WERI-Rb-1 (cell line): ENCODE results near the gene ALPK1.

Experiments
- DNase-seq: peaks from one replicate; pipeline ENCODE4 v3.0.0-alpha.2; 2020
- H3K27ac ChIP-seq: fragments of 250-450 bp; sonication (Bioruptor Pico); 2 replicates; pipeline ENCODE4 v1.5.1; 2020; ENCODE audit warnings: mild to moderate bottlenecking, moderate library complexity
- H3K27me3 ChIP-seq: fragments of 250-450 bp; sonication (Bioruptor Pico); 2 replicates; pipeline ENCODE4 v1.5.1; 2021; ENCODE audit warnings: mild to moderate bottlenecking, low read depth, moderate library complexity; ENCODE audit not compliant: insufficient read depth, severe bottlenecking
- H3K36me3 ChIP-seq: fragments of 250-450 bp; sonication (Bioruptor Pico); 2 replicates; pipeline ENCODE4 v1.5.1; 2020; ENCODE audit warnings: mild to moderate bottlenecking, moderate library complexity
- H3K4me3 ChIP-seq: 2 replicates; pipeline ENCODE4 v1.5.1; 2011; ENCODE audit warnings: low read depth, mild to moderate bottlenecking, control low read depth, low read length
- H3K9me3 ChIP-seq: fragments of 250-450 bp; sonication (Bioruptor Pico); 2 replicates; pipeline ENCODE4 v1.5.1; 2021; ENCODE audit warnings: mild to moderate bottlenecking, moderate library complexity; ENCODE audit not compliant: severe bottlenecking
- TF ChIP-seq, protein P1 (sequence below): IDR thresholded peaks from 2 replicates; pipeline ENCODE4 v1.5.1; 2011; ENCODE audit warnings: low read depth, mild to moderate bottlenecking, control low read depth, inconsistent platforms, low read length

ALPK1 gene

DNA sequence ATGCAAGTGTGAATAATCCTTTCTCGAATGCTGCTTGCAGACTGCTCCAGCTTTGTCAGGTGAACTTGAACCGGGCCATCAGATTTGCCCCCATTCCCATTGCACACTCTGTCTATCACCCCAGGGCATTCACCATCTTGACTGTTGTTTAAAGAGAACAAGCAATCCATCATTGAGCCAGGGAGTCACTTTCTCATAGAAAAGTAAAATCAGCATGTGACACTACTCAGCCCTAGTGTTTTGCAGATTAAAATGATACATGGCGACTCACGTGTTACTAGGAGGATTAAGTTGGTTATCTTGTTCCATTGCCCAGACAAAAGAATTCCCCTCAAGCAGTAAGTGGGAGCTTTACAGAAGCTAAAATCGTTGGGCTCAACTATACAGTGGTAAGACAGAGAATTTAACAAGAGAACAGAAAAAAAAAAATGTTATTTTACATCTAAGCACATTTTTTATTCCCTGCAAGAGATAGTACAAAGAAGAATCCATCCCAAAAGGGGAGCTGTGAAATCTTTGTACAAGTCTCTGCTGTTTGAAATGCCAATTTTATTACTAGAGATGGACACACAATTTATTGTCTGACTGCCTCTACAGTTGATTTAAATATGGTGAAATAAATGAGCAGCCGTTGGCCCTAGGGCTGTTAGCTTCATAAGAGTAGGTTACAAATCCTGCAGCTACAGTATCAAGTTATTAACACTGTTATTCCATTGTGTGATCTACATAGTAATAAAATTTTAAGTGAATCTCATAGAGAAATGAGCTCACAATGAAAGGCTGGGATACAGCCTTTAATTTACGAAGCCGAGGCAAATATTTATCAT lies 151.3 kb downstream of the ALPK1 start:
- H3K4me3 ChIP-seq, result no peak overlapping the region
- no peak for DNase-seq
- TF ChIP-seq, protein P1, sequence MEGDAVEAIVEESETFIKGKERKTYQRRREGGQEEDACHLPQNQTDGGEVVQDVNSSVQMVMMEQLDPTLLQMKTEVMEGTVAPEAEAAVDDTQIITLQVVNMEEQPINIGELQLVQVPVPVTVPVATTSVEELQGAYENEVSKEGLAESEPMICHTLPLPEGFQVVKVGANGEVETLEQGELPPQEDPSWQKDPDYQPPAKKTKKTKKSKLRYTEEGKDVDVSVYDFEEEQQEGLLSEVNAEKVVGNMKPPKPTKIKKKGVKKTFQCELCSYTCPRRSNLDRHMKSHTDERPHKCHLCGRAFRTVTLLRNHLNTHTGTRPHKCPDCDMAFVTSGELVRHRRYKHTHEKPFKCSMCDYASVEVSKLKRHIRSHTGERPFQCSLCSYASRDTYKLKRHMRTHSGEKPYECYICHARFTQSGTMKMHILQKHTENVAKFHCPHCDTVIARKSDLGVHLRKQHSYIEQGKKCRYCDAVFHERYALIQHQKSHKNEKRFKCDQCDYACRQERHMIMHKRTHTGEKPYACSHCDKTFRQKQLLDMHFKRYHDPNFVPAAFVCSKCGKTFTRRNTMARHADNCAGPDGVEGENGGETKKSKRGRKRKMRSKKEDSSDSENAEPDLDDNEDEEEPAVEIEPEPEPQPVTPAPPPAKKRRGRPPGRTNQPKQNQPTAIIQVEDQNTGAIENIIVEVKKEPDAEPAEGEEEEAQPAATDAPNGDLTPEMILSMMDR, result no peak
- peaks cover 26% of the 10 kb centered on the region for H3K27me3 ChIP-seq
- no peak overlapping the region for H3K27ac ChIP-seq
- H3K9me3 ChIP-seq, result peaks cover 6% of the 10 kb centered on the region
- no peaks in the 10 kb centered on the region for H3K36me3 ChIP-seq

DNA sequence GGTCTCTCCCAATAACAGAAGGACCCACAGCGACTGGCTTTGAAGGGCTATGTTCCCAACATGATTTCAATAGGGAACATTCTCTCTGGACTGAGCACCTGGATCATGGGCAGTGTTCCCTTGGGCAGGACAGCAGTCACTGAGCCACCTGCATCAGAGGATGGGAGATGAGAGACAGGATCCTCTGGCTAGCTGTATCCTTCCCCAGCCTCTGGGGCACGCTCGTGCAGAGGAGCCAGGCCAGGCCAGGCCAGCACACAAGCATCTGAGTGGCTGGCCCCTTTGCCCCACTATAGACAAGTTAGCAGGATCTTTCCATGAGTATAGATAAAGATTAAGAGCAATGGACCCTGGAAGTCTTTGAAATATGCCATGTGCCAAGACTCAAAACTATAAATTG lies 152.5 kb downstream of the ALPK1 start:
- peaks cover 26% of the 10 kb centered on the region for H3K27me3 ChIP-seq
- no peak for DNase-seq
- H3K4me3 ChIP-seq, result no peak overlapping the region
- TF ChIP-seq, protein P1, result no peak
- H3K9me3 ChIP-seq, result peaks cover 6% of the 10 kb centered on the region
- no peaks in the 10 kb centered on the region for H3K36me3 ChIP-seq
- H3K27ac ChIP-seq, result no peak overlapping the region

DNA sequence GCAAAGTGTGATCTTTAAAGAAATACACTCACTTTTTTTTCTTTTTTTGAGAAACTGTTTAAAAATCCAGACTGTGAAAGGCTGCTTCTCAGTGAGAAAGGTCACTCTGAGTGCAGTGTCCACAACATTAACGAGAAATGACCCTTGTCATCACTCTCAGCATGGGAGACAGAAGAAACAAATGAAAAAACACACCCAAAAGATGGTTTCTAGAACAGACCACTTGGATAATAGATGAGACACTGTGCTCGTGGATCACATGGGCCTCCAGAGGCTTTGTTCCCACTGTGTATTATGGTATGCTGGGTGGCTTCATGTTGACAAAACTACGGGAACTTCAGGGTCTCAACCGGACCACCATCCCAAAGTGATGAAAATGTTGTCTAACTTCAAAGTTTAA lies 153.9 kb downstream of the ALPK1 start:
- DNase-seq, result no peak
- no peaks in the 10 kb centered on the region for H3K36me3 ChIP-seq
- TF ChIP-seq, protein P1, result no peak
- peaks cover under 1% of the 10 kb centered on the region for H3K9me3 ChIP-seq
- no peak overlapping the region for H3K4me3 ChIP-seq
- peaks cover 26% of the 10 kb centered on the region for H3K27me3 ChIP-seq
- H3K27ac ChIP-seq, result no peak overlapping the region

DNA sequence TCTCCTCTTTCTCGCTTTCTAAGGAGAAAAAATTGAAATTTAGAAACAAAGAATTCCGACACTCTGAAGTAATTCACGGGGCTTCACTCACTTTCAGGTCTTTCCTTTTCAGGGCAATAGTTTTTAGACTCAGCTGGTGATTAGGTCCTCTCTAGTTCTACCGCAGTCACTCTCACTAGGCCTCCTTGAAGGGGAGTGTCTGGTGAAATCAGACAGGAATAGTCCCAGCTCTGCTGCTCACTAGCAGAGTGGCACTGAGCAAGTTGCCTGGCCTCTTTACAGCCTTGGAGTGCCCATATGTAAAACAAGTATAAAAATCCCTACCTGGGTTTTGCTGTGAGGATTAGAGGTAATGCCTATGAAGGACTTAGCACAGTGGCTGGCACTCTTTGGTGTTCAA lies 154.7 kb downstream of the ALPK1 start:
- Histone ChIP-seq H3K27ac (no peak overlapping the region), H3K4me3 (no peak overlapping the region), H3K27me3 (peaks cover 28% of the 10 kb centered on the region), H3K9me3 (no peaks in the 10 kb centered on the region), H3K36me3 (no peaks in the 10 kb centered on the region)
- TF ChIP-seq, protein P1, result no peak
- DNase-seq, result no peak

DNA sequence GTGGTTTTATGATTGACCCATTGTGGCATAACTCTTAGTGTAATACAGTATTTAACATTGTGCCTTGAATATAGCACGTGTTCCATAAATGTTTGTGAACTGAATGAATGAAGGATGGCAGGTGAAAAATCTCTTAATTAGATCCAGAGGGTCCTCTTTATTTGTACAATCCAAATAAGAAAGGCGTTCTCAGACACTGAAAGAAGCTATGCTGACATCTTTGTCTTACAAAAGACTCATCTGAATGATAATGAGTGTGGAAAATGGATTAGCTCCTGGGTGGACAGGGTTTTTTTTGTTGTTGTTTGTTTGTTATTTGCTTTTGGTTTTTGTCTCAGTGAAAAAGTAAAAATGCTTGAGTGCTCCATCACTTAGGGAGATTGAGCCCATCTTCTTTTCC lies 156.2 kb downstream of the ALPK1 start:
- TF ChIP-seq, protein P1, result no peak
- Histone ChIP-seq H3K9me3 (no peaks in the 10 kb centered on the region), H3K27me3 (peaks cover 30% of the 10 kb centered on the region), H3K27ac (no peak overlapping the region), H3K36me3 (no peaks in the 10 kb centered on the region), H3K4me3 (no peak overlapping the region)
- no peak for DNase-seq

DNA sequence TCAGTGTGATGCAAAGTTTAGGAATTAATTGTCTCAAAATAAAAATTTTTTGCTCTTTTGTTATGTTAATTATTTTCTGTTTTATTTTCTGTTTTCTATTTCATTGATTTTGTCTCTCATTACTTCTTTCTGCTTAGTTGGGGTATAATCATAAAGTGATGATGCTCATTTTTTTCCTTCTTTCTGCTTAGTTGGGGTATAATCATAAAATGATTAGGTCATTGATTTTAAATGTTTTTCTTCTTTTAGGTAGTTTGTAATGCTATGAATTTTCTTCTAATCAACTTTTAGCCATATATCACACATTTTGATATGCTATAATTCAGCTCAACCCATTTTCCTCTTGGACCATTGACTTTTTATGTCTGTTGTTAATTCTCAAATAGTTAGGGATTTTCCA lies 175.1 kb downstream of the ALPK1 start:
- peaks cover 17% of the 10 kb centered on the region for H3K27me3 ChIP-seq
- no peak overlapping the region for H3K4me3 ChIP-seq
- H3K36me3 ChIP-seq, result no peaks in the 10 kb centered on the region
- no peak for DNase-seq
- peaks cover 2% of the 10 kb centered on the region for H3K9me3 ChIP-seq
- H3K27ac ChIP-seq, result no peak overlapping the region
- TF ChIP-seq, protein P1, result no peak
